H1 (cell line): Measurements from ENCODE around the gene CD79A.

Source experiments
- BRCA1 ChIP-seq: IDR thresholded peaks from 2 replicates; pipeline ENCODE4 v1.6.1; 2012; ENCODE audit warnings: low read depth, low read length, improper control_type of control experiment
- CHD2 ChIP-seq: IDR thresholded peaks from 2 replicates; pipeline ENCODE4 v1.6.1; 2012; ENCODE audit warnings: low read length, improper control_type of control experiment
- CTCF ChIP-seq, 3 experiments: IDR thresholded peaks; 1 replicate in 2 of 3; 2 replicates in 1 of 3; pipeline versions ENCODE4 v1.5.1 to v1.6.1; 2011; ENCODE audit warnings: low read length in 3 of 3, mild to moderate bottlenecking in 3 of 3, inconsistent platforms in 2 of 3, low read depth in 1 of 3, moderate library complexity in 1 of 3; ENCODE audit not compliant: insufficient read depth in 1 of 3; ENCODE audit errors: control extremely low read depth in 1 of 3
- E2F6 ChIP-seq: IDR thresholded peaks from 2 replicates; pipeline ENCODE4 v1.6.1; 2012; ENCODE audit warnings: inconsistent platforms
- EZH2 ChIP-seq: fragments of 200-600 bp; sonication (generic); IDR thresholded peaks from 2 replicates; pipeline ENCODE4 v1.7.1; 2012; ENCODE audit warnings: low read depth, mild to moderate bottlenecking, moderate library complexity, low read length, inconsistent platforms; ENCODE audit not compliant: severe bottlenecking
- MAFK ChIP-seq: IDR thresholded peaks from 2 replicates; pipeline ENCODE4 v1.6.1; 2012; ENCODE audit warnings: low read depth, mild to moderate bottlenecking, improper control_type of control experiment, low read length
- MAX ChIP-seq: IDR thresholded peaks from 2 replicates; pipeline ENCODE4 v1.6.1; 2012; ENCODE audit warnings: inconsistent platforms
- POLR2A ChIP-seq, 2 experiments: IDR thresholded peaks; 1 replicate in 1 of 2; 2 replicates in 1 of 2; pipeline ENCODE4 v1.6.1; 2011; ENCODE audit warnings: low read depth in 2 of 2, low read length in 2 of 2, mild to moderate bottlenecking in 2 of 2; ENCODE audit errors: control extremely low read depth in 1 of 2
- POLR2AphosphoS5 ChIP-seq: IDR thresholded peaks from 2 replicates; pipeline ENCODE4 v1.6.1; 2011; ENCODE audit warnings: low read depth, low read length
- RAD21 ChIP-seq, 2 experiments: IDR thresholded peaks in 1 of 2; conservative IDR thresholded peaks in 1 of 2; 2 replicates each; pipeline ENCODE4 v1.6.1; 2011; ENCODE audit warnings: low read depth in 2 of 2, low read length in 2 of 2, improper control_type of control experiment in 1 of 2, inconsistent platforms in 1 of 2, mild to moderate bottlenecking in 1 of 2, moderate library complexity in 1 of 2
- RBBP5 ChIP-seq: IDR thresholded peaks from 2 replicates; pipeline ENCODE4 v1.7.1; 2012; ENCODE audit warnings: low read depth, mild to moderate bottlenecking, inconsistent platforms, low read length, moderate library complexity, borderline replicate concordance
- TAF1 ChIP-seq: IDR thresholded peaks from 2 replicates; pipeline ENCODE4 v1.6.1; 2011; ENCODE audit warnings: mild to moderate bottlenecking, low read depth, low read length
- TEAD4 ChIP-seq: IDR thresholded peaks from 2 replicates; pipeline ENCODE4 v1.6.1; 2012; ENCODE audit warnings: low read depth, low read length, inconsistent platforms, mixed read lengths
- USF2 ChIP-seq: IDR thresholded peaks from 2 replicates; pipeline ENCODE4 v1.6.1; 2011; ENCODE audit warnings: low read length, improper control_type of control experiment

- TF ChIP-seq CTCF (IDR thresholded peaks at IDR 0.05; ENCODE audit: control extremely low read depth in 1 of 3, insufficient read depth in 1 of 3, low read depth in 1 of 3, low read length in 3 of 3) (no peak), USF2 (no peak), MAFK (no peak), POLR2A (IDR thresholded peaks at IDR 0.05; ENCODE audit: control extremely low read depth in 1 of 2, low read depth in 2 of 2, low read length in 2 of 2) (no peak), POLR2AphosphoS5 (no peak), TAF1 (no peak), MAX (peak; percentile 68), RAD21 (IDR thresholded peaks at IDR 0.05 in 1 of 2, conservative IDR thresholded peaks at IDR 0.05 in 1 of 2; ENCODE audit: low read depth in 2 of 2, low read length in 2 of 2) (no peak), BRCA1 (no peak), EZH2 (no peak), E2F6 (peak; percentile 93), RBBP5 (no peak), CHD2 (no peak), TEAD4 (no peak)
Observed at GRCh38 chr19:41844601-41845000, 32.5 kb upstream of the CD79A start, which contains the start of gene LYPD4.
